Fibroblast of the aortic adventitia (primary cell): ENCODE results near the gene ORC3. TPM values are rescaled to one million over a fixed set of nuclear protein-coding genes. Genes with fewer than 3 reads are reported as not detected.

Experiments
- DNase-seq: peaks from one replicate; pipeline ENCODE4 v3.0.0-alpha.2; 2010; ENCODE audit warnings: low read depth
- H3K4me3 ChIP-seq: 2 replicates; pipeline ENCODE4 v1.5.1; 2011; ENCODE audit warnings: low read depth, mild to moderate bottlenecking, control low read depth, low read length, moderate library complexity
- CTCF ChIP-seq: IDR thresholded peaks from 2 replicates; pipeline ENCODE4 v1.5.1; 2011; ENCODE audit warnings: mild to moderate bottlenecking, low read length, control low read depth, inconsistent platforms; ENCODE audit not compliant: insufficient read depth
- total RNA-seq: library from RNA; depleted of rRNA; stranded (reverse); fragments of >200 nt; gene quantifications from 2 replicates; pipeline ENCODE4 v1.2.3, GENCODE V29; 2012; ENCODE audit warnings: low replicate concordance

The ORC3 gene
- total RNA-seq, 1 donor, result 52.9 TPM

- H3K4me3 ChIP-seq, result no peak overlapping the region
- no peak for DNase-seq
- TF ChIP-seq CTCF, result no peak
Observed at GRCh38 chr6:87639373-87639772, 49.4 kb downstream of the ORC3 start.

- TF ChIP-seq CTCF, result no peak
- no peak overlapping the region for H3K4me3 ChIP-seq
Observed at GRCh38 chr6:87641065-87641692, 51.2 kb downstream of the ORC3 start.

GRCh38 chr6:87645080-87645479 lies 55.1 kb downstream of the ORC3 start:
- no peak overlapping the region for H3K4me3 ChIP-seq
- no peak for DNase-seq
- no peak for TF ChIP-seq CTCF

More at GRCh38 chr6:87641065-87641692, 51.2 kb downstream of the ORC3 start:
- no peak for DNase-seq

GRCh38 chr6:87653074-87653962 lies 63.4 kb downstream of the ORC3 start:
- no peak for DNase-seq
- no peak for TF ChIP-seq CTCF
- H3K4me3 ChIP-seq, result no peak overlapping the region

GRCh38 chr6:87654122-87654521 lies 64.2 kb downstream of the ORC3 start:
- no peak for TF ChIP-seq CTCF

GRCh38 chr6:87654875-87655454 lies 65.0 kb downstream of the ORC3 start:
- no peak for DNase-seq
- H3K4me3 ChIP-seq, result no peak overlapping the region
- TF ChIP-seq CTCF, result no peak

More at GRCh38 chr6:87654122-87654521, 64.2 kb downstream of the ORC3 start:
- DNase-seq, result no peak
- H3K4me3 ChIP-seq, result no peak overlapping the region
